Measurements from ENCODE around the gene NTPCR.

DNA sequence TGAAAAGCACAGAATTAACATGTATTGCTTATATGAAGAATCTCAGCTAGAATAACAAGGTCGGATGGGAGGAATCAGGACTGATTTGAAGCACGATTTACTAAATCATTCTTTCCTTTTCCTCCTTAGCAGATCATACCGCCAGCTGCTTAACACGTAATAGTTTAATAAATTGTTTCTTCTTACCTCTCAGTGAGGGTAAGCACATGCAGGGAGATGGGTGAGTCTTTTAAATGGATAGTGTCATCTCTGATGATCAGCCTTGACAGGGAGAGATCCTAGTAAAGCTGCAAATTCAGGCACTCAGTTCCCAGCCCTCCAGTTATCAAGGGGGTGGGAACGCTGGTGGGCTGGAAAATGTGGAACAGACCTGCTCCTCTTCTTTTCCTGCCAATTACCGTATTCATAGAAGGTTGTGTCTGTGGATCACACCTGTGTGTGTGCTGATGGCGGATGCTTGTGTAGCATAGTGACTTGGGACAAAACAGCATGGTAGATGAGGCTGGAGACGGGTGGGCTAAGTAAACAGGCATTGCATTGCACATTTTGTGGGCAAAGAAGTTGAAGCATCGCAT, 30.7 kb downstream of the NTPCR start:
- TF ChIP-seq POLR2A (IDR thresholded peaks at IDR 0.05) = no peak
- TF ChIP-seq, protein P1, sequence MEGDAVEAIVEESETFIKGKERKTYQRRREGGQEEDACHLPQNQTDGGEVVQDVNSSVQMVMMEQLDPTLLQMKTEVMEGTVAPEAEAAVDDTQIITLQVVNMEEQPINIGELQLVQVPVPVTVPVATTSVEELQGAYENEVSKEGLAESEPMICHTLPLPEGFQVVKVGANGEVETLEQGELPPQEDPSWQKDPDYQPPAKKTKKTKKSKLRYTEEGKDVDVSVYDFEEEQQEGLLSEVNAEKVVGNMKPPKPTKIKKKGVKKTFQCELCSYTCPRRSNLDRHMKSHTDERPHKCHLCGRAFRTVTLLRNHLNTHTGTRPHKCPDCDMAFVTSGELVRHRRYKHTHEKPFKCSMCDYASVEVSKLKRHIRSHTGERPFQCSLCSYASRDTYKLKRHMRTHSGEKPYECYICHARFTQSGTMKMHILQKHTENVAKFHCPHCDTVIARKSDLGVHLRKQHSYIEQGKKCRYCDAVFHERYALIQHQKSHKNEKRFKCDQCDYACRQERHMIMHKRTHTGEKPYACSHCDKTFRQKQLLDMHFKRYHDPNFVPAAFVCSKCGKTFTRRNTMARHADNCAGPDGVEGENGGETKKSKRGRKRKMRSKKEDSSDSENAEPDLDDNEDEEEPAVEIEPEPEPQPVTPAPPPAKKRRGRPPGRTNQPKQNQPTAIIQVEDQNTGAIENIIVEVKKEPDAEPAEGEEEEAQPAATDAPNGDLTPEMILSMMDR (IDR thresholded peaks at IDR 0.05) = no peak

Data from prostate gland (tissue), 2 donors.